HepG2 (cell line): Measurements from ENCODE around the gene ZMYND8. TPM values are rescaled to one million over a fixed set of nuclear protein-coding genes. Genes with fewer than 3 reads are reported as not detected.

Experiments
- ATF1 ChIP-seq: IDR thresholded peaks from 2 replicates; pipeline ENCODE4 v1.6.1; 2016; ENCODE audit warnings: mild to moderate bottlenecking, control low read depth
- ATM ChIP-seq: fragments of 450-650 bp; IDR thresholded peaks from 2 replicates; pipeline ENCODE4 v1.7.1; 2017; ENCODE audit warnings: mild to moderate bottlenecking, borderline replicate concordance
- HNRNPUL1 ChIP-seq: fragments of 200-400 bp; formaldehyde crosslinking; IDR thresholded peaks from 2 replicates; pipeline ENCODE4 v1.6.1; 2017; ENCODE audit warnings: low read depth, mild to moderate bottlenecking, low read length, moderate library complexity
- MLLT10 ChIP-seq: sonication (generic); formaldehyde crosslinking; IDR thresholded peaks from 2 replicates; pipeline ENCODE4 v1.4.0; 2020; ENCODE audit warnings: missing genetic modification reagents
- NR2F1 ChIP-seq, 2 experiments: fragments of 450-650 bp in 1 of 2; formaldehyde crosslinking in 1 of 2; IDR thresholded peaks; 2 replicates each; pipeline versions ENCODE4 v1.5.0 to v1.6.1; 2016 to 2020; ENCODE audit warnings: mild to moderate bottlenecking in 1 of 2, missing compliant biosample characterization in 1 of 2, missing genetic modification reagents in 1 of 2, moderate library complexity in 1 of 2
- PHB2 ChIP-seq: fragments of 450-650 bp; IDR thresholded peaks from 2 replicates; pipeline ENCODE4 v1.6.1; 2018; ENCODE audit not compliant: partially characterized antibody
- PRMT3 ChIP-seq: sonication (generic); formaldehyde crosslinking; IDR thresholded peaks from 2 replicates; pipeline ENCODE4 v1.8.1; 2022; ENCODE audit warnings: low read depth, mild to moderate bottlenecking, moderate library complexity, missing genetic modification reagents, borderline replicate concordance
- WIZ ChIP-seq: sonication (generic); formaldehyde crosslinking; IDR thresholded peaks from 2 replicates; pipeline ENCODE4 v1.5.1; 2020; ENCODE audit warnings: mild to moderate bottlenecking, missing genetic modification reagents
- ZIK1 ChIP-seq: sonication (generic); formaldehyde crosslinking; IDR thresholded peaks from 2 replicates; pipeline ENCODE4 v1.5.0; 2020; ENCODE audit warnings: mild to moderate bottlenecking, low read depth, missing genetic modification reagents, borderline replicate concordance
- ZNF10 ChIP-seq: sonication (generic); formaldehyde crosslinking; IDR thresholded peaks from 2 replicates; pipeline ENCODE4 v1.4.0; 2020; ENCODE audit warnings: mild to moderate bottlenecking, low read depth, missing genetic modification reagents, borderline replicate concordance
- polyA plus RNA-seq, 8 experiments: library from polyadenylated mRNA; depleted of rRNA in 3 of 8; stranded (reverse) in 7 of 8; unstranded in 1 of 8; fragments of >200 nt; fragmentation: Illumina TruSeq in 4 of 8; extraction: Trizol in 4 of 8; gene quantifications; 2 replicates each; pipeline versions ENCODE4 v1.2.1 to v1.2.3, GENCODE V29; 2011 to 2016; ENCODE audit warnings: low read depth in 4 of 8, missing spikeins in 1 of 8, mixed read lengths in 1 of 8; ENCODE audit not compliant: insufficient read depth in 1 of 8
- total RNA-seq, 5 experiments: library from RNA; depleted of rRNA; stranded (reverse); fragments of >200 nt; fragmentation: Illumina TruSeq; extraction: Trizol; gene quantifications; 2 replicates each; pipeline ENCODE4 v1.2.3, GENCODE V29; 2016; ENCODE audit warnings: low read depth in 1 of 5
- TF ChIP-seq, protein P1 (sequence below), 2 experiments: sonication (generic) in 1 of 2; formaldehyde crosslinking in 1 of 2; IDR thresholded peaks; 2 replicates each; pipeline versions ENCODE4 v1.5.1 to v1.6.1; 2011 to 2020; ENCODE audit warnings: borderline replicate concordance in 1 of 2, low read depth in 1 of 2, low read length in 1 of 2, mild to moderate bottlenecking in 1 of 2, missing genetic modification reagents in 1 of 2, moderate library complexity in 1 of 2
- TF ChIP-seq, protein P2 (sequence below): sonication (generic); formaldehyde crosslinking; IDR thresholded peaks from 2 replicates; pipeline ENCODE4 v1.4.0; 2020; ENCODE audit warnings: missing genetic modification reagents
- TF ChIP-seq, protein P3 (sequence below): sonication (generic); formaldehyde crosslinking; IDR thresholded peaks from 2 replicates; pipeline ENCODE4 v1.4.0; 2020; ENCODE audit warnings: missing genetic modification reagents
- TF ChIP-seq, protein P4 (sequence below): sonication (generic); formaldehyde crosslinking; IDR thresholded peaks from 2 replicates; pipeline ENCODE4 v1.8.0; 2022; ENCODE audit warnings: mild to moderate bottlenecking, missing genetic modification reagents
- TF ChIP-seq, protein P5 (sequence below): sonication (generic); formaldehyde crosslinking; IDR thresholded peaks from 2 replicates; pipeline ENCODE4 v1.4.0; 2020; ENCODE audit warnings: mild to moderate bottlenecking, missing genetic modification reagents, borderline replicate concordance
- TF ChIP-seq, protein P6 (sequence below): sonication (generic); formaldehyde crosslinking; IDR thresholded peaks from 2 replicates; pipeline ENCODE4 v1.4.0; 2020; ENCODE audit warnings: missing genetic modification reagents

The ZMYND8 gene
- total and polyA plus RNA-seq, 2 of the 13 experiments (the other 11 are each of a cell fraction or from before 2014, with no cell fraction given): 53.9 to 84.7 TPM

DNA sequence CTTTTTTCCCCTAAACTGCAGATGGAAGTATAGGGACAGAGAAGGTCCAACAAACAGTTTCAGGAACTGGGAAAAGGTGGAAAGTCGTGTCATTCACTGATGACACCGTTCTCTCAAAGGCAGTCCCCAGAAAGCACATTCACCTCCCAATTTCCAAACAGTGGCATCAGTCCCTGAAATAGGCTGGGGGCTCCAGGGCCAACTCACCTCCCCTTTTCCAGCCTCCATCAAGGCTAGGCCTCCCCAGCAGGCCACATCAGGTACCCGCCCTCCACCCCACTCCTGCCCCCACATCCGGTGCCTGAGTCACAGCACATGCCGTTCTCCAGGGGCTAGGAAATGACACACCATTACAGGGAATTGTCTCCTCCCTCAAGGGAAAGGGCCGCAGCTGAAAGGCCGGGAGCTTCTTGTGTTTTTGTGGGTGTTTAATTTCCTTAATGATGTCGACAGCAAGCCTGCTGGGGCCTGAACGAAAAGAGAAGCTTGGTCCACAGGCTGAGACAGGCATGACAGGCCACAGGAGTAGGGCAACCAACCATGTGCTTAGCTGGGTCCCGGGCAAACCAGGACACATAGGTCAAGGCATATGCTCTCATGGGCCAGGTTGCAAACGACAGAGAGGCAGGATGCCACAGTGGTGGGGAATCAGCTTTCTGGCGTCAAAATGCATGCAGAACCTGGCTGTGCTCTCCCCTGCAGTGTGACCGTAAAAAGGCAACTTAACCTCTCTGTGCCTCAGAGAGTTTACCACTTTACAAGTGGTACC lies 39.2 kb downstream of the ZMYND8 start (continued):
- no peak for TF ChIP-seq MLLT10 (CRISPR knock-in tag)
- TF ChIP-seq, protein P1, sequence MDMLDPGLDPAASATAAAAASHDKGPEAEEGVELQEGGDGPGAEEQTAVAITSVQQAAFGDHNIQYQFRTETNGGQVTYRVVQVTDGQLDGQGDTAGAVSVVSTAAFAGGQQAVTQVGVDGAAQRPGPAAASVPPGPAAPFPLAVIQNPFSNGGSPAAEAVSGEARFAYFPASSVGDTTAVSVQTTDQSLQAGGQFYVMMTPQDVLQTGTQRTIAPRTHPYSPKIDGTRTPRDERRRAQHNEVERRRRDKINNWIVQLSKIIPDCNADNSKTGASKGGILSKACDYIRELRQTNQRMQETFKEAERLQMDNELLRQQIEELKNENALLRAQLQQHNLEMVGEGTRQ (IDR thresholded peaks at IDR 0.05; ENCODE audit: low read depth, low read length): no peak
- TF ChIP-seq, protein P1 (CRISPR knock-in tag; IDR thresholded peaks at IDR 0.05; ENCODE audit: borderline replicate concordance): no peak
- no peak for TF ChIP-seq HNRNPUL1
- TF ChIP-seq, protein P2, sequence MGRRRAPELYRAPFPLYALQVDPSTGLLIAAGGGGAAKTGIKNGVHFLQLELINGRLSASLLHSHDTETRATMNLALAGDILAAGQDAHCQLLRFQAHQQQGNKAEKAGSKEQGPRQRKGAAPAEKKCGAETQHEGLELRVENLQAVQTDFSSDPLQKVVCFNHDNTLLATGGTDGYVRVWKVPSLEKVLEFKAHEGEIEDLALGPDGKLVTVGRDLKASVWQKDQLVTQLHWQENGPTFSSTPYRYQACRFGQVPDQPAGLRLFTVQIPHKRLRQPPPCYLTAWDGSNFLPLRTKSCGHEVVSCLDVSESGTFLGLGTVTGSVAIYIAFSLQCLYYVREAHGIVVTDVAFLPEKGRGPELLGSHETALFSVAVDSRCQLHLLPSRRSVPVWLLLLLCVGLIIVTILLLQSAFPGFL: no peak
- TF ChIP-seq, protein P3, sequence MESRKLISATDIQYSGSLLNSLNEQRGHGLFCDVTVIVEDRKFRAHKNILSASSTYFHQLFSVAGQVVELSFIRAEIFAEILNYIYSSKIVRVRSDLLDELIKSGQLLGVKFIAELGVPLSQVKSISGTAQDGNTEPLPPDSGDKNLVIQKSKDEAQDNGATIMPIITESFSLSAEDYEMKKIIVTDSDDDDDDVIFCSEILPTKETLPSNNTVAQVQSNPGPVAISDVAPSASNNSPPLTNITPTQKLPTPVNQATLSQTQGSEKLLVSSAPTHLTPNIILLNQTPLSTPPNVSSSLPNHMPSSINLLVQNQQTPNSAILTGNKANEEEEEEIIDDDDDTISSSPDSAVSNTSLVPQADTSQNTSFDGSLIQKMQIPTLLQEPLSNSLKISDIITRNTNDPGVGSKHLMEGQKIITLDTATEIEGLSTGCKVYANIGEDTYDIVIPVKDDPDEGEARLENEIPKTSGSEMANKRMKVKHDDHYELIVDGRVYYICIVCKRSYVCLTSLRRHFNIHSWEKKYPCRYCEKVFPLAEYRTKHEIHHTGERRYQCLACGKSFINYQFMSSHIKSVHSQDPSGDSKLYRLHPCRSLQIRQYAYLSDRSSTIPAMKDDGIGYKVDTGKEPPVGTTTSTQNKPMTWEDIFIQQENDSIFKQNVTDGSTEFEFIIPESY (CRISPR knock-in tag): no peak
- no peak for TF ChIP-seq ATF1
- TF ChIP-seq WIZ: no peak
- no peak for TF ChIP-seq PHB2
- TF ChIP-seq, protein P4, sequence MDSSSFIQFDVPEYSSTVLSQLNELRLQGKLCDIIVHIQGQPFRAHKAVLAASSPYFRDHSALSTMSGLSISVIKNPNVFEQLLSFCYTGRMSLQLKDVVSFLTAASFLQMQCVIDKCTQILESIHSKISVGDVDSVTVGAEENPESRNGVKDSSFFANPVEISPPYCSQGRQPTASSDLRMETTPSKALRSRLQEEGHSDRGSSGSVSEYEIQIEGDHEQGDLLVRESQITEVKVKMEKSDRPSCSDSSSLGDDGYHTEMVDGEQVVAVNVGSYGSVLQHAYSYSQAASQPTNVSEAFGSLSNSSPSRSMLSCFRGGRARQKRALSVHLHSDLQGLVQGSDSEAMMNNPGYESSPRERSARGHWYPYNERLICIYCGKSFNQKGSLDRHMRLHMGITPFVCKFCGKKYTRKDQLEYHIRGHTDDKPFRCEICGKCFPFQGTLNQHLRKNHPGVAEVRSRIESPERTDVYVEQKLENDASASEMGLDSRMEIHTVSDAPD: no peak
- TF ChIP-seq, protein P5, sequence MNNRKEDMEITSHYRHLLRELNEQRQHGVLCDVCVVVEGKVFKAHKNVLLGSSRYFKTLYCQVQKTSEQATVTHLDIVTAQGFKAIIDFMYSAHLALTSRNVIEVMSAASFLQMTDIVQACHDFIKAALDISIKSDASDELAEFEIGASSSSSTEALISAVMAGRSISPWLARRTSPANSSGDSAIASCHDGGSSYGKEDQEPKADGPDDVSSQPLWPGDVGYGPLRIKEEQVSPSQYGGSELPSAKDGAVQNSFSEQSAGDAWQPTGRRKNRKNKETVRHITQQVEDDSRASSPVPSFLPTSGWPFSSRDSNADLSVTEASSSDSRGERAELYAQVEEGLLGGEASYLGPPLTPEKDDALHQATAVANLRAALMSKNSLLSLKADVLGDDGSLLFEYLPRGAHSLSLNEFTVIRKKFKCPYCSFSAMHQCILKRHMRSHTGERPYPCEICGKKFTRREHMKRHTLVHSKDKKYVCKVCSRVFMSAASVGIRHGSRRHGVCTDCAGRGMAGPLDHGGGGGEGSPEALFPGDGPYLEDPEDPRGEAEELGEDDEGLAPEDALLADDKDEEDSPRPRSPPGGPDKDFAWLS (CRISPR knock-in tag): no peak
- TF ChIP-seq, protein P6, sequence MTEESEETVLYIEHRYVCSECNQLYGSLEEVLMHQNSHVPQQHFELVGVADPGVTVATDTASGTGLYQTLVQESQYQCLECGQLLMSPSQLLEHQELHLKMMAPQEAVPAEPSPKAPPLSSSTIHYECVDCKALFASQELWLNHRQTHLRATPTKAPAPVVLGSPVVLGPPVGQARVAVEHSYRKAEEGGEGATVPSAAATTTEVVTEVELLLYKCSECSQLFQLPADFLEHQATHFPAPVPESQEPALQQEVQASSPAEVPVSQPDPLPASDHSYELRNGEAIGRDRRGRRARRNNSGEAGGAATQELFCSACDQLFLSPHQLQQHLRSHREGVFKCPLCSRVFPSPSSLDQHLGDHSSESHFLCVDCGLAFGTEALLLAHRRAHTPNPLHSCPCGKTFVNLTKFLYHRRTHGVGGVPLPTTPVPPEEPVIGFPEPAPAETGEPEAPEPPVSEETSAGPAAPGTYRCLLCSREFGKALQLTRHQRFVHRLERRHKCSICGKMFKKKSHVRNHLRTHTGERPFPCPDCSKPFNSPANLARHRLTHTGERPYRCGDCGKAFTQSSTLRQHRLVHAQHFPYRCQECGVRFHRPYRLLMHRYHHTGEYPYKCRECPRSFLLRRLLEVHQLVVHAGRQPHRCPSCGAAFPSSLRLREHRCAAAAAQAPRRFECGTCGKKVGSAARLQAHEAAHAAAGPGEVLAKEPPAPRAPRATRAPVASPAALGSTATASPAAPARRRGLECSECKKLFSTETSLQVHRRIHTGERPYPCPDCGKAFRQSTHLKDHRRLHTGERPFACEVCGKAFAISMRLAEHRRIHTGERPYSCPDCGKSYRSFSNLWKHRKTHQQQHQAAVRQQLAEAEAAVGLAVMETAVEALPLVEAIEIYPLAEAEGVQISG (CRISPR knock-in tag): no peak
- no peak for TF ChIP-seq ZNF10 (CRISPR knock-in tag)
- TF ChIP-seq PRMT3 (CRISPR knock-in tag): no peak
- TF ChIP-seq NR2F1 (CRISPR knock-in tag; IDR thresholded peaks at IDR 0.05): no peak
- no peak for TF ChIP-seq ZIK1 (CRISPR knock-in tag)
- TF ChIP-seq ATM: no peak
